Stimulated activated CD4-positive, alpha-beta T cell treated with anti-CD3 and anti-CD28 coated beads, Interleukin-2, amount 100 ng/mL, for 4 hours (primary cell): ENCODE data around the gene FASTK.

Experiments used
- DNase-seq: peaks from one replicate; pipeline ENCODE4 v3.0.0-alpha.2; 2020; ENCODE audit warnings: low read depth

Gene FASTK

GRCh38 chr7:151099486-151100211, 19.0 kb upstream of the FASTK start:
- DNase-seq: no peak

DNA sequence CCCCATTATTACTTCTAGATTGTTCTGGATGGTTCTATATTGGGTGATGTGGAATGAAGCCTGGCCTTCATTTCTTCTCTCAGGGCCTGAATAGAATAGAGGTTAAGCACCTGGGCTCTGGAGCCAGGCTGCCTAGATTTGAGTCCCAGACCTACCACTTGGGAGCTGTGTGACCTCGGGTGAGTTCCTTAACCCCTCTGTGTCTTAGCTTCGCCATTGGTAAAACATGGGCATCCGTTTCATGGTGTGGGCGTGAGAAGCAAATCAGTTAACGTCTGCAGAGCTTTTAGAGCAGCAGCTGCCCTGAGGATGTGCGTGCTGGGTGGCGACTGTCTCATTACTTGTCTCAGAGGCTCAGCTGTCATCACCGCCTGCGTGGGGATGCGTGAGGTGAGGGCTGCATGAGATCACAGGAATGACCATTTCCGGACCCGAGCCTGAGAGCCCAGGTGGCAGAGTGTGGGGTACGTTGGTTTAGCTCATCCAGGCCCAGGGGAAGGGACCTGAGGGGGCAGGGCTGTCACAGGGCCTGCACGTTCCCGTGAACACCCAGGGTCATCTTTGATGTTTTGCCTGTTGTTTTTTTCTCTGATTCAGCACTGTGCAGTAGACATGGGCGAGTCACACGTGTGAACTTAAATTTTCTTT, 15.3 kb upstream of the FASTK start:
- DNase-seq: no peak

DNA sequence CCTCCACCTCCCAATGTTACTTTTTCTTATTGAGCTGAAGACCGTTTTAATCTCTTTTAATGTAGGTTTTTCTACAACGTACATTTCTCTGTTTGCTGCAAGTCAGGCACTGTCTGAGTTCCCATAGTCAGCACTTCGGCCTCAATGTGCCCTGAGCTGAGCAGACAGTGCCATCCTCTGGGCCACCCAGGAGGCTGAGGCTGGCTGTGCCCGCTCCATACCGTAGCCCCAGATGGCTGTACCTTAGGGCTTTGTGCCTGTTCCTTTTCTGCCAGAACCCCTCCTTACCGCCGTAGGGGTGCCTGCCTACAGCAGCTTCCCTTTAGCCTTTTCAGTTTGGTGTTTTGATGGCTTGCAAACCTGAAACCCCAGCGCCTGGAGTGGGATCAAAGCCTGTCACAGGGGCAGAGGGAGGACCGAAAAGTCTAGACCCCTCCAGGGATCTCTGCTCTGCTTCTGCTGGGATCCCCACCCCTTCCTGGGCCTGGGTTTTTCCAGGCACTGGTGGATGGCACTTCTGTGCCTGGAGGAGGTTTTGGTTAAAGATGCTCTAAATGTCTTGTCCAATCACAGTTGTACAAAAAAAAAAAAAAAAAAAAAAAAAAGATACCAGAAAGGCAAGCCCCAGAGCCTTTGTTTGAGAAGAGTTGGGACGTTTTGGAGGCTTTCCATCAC, 14.7 kb upstream of the FASTK start:
- DNase-seq: no peak

- DNase-seq: no peak
These were observed 14.1 kb upstream of the FASTK start for GRCh38 chr7:151094675-151095074.

DNA sequence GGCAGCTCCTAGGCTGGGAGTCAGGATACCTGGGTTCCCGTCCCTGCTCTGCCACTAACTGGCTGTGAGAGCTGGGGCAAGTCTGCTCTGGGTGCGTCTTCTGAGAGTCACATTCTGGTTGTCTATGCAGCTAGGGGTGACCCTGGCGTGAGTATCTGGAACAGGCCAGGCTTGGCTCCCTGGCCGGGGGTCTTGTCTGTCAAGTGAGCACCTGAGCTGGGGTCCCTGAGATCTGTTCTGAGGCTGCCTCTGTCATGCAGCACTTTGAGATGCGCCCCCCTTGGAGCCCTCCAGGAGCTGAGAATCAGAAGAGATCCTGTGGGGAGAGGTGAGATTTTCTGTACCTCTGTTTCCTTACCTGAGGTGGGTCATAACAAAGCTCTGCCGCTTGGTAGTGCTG, 13.1 kb upstream of the FASTK start:
- DNase-seq: no peak

DNA sequence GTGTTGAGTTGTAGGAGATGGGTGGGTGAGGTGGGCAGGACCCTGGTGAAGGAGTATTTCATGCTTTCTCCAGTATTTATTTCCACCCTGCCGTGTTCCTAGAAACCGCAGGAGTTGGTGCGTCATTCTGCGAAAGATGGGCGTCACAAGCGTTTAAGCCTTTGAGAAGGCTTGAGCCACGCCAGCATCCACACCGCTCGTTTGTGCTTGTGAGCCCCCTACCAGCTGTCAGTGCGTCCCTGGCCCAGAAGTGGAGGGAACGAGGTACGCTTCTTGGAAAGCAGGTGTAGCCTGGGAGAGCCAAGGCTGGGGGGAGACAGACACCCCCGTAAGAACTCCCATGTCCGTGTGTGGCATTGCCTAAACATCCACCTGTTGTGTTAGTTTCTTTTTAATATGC, 11.4 kb upstream of the FASTK start:
- DNase-seq: no peak

DNA sequence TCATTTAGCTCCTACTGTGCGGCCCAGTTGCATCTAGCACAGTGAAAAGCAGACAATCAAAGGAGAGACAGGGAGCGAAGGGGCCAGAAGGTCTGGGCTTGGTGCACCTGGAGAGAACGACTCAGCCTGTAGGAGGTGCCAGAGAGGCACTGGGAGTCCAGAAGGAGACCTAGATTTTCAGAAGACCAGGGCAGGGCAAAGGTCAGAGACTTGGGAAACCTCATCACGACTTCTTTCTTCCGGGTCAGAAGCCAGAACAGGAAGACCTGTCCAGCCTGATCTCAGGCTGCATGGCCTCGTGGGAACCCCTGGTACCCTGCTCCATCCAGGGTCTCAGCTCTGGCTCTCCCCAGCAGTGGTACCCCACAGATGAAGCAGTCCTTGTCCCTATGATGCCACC, 10.8 kb upstream of the FASTK start:
- DNase-seq: no peak

DNA sequence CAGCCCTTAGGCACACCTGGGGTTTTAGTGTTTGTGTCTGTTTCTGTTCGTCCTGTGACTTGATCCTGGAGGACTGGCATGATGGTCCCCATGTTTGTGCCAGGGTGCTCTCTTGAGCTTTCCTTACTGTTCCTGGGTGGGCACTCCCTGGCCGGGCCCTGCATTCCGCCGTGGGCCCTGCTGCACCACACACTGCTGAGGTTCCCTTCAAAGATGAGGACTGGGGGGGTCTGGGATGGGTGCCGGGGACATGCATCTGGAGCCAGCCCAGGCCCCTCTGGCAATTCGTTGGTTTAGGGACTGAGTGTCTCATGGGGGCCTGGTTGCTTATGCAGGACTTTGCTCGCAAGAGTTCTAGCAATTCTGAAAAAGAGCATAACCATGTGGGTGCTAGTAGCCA, 10.4 kb upstream of the FASTK start:
- no peak for DNase-seq

GRCh38 chr7:151089893-151090730, 9.5 kb upstream of the FASTK start:
- DNase-seq: no peak

GRCh38 chr7:151088856-151089699, 8.5 kb upstream of the FASTK start:
- no peak for DNase-seq

GRCh38 chr7:151088019-151088855, 7.6 kb upstream of the FASTK start:
- DNase-seq: no peak

DNA sequence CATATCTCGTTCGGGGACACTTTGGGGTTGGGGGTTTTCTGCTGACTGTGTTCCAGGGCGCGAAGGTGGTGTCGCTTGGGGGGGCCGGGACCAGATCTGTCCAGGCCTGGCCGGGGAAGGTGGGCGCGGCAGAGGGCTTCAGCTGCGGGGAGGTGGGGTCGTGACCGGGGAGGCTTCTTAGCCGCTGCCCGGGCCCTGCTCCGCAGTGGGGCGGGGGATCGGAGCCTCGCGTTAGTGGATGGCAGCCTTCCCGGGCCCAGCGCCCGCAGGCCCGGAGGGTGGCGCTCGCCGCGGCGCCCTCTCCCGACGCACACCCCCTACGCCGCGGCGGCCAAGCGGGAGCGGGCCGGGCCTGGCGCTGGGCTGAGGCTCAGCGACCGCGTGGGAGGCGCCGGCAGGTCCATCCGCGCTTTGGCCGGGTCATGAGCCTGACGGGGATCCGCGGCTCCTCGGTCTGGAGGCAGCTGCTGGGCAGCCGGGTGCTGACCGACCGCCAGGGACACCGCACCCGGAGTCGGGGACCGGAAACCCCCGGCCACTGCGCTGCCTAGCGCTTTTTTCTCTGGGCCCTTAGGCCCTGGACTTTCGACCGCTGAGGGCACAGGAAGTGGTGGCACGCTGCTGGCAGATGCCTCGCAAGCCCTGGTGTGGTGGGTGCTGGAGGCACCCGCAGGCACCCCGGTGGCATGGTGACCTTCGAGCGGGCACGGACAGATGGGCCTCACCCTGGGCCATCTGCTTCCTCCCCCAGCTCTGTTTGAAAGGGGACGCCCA, 6.8 kb upstream of the FASTK start:
- DNase-seq: no peak

GRCh38 chr7:151086802-151087244, 6.2 kb upstream of the FASTK start:
- no peak for DNase-seq

DNA sequence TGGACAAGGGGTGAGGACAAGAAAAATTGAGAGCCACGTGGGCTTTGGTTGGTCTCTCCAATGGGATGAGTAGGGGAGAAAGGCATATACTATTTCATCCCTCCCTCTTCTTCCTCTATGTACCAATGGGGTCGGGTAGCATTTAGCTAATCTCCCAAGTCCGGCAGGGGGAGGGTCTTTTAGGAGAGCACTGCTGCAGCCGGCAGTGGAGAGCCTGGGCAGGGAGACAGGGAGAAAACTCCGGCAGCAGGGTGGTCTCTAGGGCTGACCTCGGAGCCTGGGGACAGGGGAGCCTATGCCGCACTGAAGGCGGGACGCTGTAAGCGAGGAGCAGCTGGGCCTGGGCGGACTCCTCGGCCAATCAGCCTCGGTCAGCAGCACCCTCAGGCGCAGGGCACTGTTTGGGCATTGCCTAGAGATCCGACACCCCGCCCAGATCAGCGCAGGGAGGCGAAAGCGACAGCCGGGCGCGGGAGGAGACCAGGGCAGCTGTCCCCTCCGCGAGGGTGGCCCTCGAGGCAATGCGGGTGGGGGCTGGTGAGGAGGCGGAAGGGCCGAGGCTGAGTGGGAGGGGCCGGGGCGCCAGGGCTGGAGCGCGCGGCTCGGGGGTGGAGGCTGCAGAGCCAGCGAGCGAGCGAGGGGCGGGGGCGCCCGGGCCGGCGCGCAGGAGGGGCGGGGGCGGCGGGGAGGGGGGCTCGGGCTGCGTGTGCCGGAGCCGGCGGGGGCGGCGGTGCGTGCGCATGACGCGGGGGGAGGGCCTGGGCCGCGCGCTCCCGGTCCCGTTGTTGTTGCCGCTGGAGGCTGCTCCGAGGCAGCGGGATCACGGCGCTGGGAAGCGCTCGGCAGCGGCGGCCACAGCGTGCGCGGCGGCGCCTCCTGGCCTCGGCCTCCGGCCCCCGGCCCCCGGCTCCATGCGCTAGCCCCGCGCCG, 5.3 kb upstream of the FASTK start, which contains the start of gene AGAP3:
TSS of gene AGAP3 (plus strand) at position 785 of the 930 bp plus-strand sequence. CDS start 267 bp downstream, outside the sequence.
- DNase-seq: peak; percentile 51

GRCh38 chr7:151085329-151085690, 4.7 kb upstream of the FASTK start:
- no peak for DNase-seq

- no peak for DNase-seq
These were observed 3.2 kb upstream of the FASTK start for GRCh38 chr7:151083824-151084160.

- peak; percentile 82 for DNase-seq
These were observed 2.6 kb upstream of the FASTK start, which contains the start of gene TMUB1 for GRCh38 chr7:151083071-151083823. Gene TMUB1 (minus strand): TSS chr7:151083493. CDS start chr7:151082563, 930 bp downstream.
